Left kidney (tissue), 2 donors: ENCODE measurements around the gene SERPINA3. TPM values are rescaled to one million over a fixed set of nuclear protein-coding genes. Genes with fewer than 3 reads are reported as not detected.
A peak's percentile ranks its signal among the peaks of the same experiment; 100 is the strongest.

Experiments used
- DNase-seq: peaks from one replicate; pipeline ENCODE4 v3.0.0-alpha.2; 2013
- polyA plus RNA-seq: library from polyadenylated mRNA; unstranded; fragments of 120-200 nt; gene quantifications from one replicate; pipeline ENCODE4 v1.2.1, GENCODE V29; 2013; ENCODE audit not compliant: insufficient read length

Gene SERPINA3
- polyA plus RNA-seq, 1 donor, result 0.33 TPM

DNA sequence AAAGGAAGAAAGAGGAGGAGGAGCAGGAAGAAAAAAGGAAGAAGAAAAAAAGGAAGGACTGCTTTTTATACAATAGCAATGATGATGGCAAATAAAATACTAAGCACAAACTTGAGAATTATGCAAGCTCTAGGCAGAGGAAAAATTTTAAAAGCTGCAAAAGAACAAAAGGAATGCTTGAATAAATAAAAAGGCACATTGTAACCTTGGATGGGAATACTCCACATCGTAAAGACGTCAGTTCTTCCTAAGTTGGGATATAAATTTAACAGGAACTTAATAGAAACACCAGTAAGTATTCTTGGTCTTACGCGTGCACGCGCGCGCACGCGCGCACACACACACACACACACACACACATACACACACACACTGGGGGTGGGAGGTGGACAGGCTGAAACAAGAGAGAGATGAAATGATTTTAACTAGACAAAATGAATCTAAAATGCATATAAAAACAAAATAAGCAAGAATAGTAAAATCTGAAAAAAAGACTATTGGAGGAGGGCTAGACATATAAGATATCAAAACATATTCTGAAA lies 43.0 kb downstream of the SERPINA3 start:
- DNase-seq, result peak; percentile 36

DNA sequence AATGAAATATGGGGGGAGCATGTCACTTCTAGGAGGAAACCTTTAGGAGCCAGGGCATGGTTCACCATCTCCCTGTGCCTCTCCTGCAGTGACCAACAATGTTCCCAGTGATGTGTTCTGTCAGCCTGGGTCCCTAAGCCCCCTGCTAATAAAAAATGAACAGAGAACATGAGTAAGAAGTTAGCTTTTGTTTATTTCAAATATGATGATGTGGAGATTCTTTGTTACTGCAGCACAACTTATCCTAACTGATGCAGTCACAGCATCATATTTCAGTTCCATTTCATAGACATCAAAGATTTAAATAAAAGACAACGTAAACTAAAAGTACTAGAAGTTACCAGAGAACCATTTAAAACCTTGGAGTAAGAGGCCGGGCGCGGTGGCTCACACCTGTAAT lies 43.9 kb downstream of the SERPINA3 start:
- DNase-seq, result no peak

DNA sequence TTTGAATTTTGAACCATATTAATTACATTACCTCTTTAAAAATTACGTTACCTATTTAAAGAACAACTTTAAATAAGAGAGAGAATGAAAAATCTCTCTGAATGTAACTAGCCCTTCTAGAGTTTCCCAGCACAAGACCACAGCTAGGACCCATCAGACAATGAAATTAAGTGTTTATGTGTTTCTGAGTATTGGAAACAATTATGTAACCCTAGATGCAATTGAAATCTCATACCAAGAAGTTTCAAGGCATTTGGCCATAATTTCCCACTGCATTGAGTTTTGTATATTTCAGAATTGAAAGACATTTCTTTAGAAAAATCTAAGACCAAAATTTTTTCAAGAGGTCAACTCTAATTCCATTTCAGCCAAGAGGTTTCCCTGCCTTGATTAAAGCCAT lies 47.1 kb downstream of the SERPINA3 start:
- no peak for DNase-seq

- no peak for DNase-seq
These were observed 47.7 kb downstream of the SERPINA3 start for GRCh38 chr14:94659901-94660300.

DNA sequence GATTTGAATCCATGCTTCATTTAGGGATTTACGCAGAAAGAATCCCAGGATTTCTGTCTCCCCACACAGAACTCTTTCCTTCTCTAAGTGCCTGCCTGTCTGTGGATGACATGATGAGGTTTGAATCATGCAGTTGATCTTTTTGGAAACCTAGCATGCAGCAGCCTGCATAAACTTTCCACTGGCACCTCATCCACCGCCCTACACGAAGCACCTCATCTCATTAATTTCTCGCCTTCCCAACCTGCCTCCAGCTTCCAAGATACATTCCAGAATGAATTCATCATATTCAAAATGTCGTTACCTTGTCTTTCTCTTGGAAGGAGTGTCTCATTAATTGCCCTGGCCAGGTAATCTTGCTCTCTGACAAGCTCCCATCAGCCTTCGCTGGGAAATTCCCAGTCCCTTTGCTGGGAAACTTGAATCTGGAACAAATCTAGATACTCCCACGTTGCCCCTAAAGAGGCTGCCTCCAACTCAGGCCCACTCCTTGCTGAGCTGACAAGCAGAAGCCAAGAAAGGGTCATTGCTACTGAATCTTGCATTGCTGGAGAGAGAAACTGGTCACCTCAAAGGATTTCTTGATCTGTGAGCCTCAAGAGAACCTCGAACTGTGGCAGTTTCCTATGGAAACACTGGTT lies 48.2 kb downstream of the SERPINA3 start:
- no peak for DNase-seq

DNA sequence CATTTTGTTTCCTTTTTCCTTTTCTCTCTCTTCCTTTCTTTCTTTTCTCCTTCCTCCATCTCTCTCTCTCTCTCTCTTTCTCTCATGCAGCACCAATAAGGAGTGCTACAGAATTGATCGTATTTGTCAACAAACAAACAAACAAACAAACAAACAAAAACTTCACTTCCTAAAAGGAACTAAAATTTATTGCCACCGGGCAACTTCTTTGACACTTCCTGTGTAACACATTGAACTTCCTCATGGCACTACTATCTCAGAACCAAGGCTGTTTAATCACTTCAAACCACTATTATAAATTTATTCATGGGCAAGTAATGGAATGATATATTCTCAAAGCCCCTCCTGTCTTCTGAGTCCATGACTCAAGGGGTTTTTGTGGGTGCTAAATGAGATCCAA lies 51.3 kb downstream of the SERPINA3 start:
- no peak for DNase-seq

DNA sequence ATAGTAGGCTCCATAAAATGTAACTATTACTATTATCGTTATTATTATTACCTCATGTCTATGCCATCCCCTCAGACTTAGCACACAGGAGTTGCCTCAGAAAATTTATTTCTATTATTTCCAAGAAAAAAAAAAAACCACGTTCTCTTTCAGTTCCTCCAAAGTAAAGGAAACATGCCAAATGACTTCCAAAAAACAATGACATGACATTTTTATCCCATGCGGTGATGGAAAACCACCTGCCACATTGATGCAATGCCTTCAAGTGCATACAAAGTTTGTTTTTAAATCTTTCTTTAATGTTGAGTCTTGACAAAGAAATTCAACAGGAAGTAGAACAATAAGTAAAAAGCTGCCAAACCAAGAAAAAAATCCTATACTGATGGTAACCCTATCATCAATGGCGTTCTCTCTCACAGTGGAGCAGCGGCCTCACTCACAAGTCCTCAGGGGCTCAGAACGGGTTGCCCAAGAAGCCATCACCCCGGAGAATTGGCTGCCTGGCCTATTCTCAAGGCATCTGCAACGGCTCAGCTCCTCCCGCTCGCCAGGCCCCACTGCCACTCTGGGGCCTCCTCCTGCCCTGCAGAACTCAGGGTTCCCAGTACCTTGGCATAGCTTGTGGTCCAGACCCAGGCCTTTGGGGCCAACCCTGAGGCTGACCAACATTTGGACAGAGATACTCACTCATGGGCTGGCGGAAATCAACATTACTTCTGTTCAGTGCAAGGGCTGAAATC lies 51.9 kb downstream of the SERPINA3 start:
- DNase-seq, result no peak

DNA sequence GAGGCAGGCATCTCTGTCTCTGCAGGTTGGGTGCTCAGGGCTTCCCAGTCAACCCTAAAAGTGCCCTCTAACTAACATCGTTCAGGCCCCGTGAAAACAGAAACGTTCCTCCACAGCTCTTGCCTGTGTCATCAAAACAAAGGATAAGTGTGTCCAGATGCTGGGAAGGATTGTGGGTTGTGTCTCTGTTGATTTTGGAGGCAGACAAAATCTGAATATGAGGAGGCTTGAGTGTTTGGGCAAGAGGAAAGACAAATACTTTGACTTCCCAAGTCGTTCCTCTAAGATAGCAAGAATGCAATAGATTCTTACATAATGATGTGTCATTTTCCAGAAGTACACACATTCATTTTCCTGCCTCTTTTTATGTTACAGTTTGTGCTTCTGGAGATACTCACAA lies 52.9 kb downstream of the SERPINA3 start:
- DNase-seq, result no peak

GRCh38 chr14:94665544-94665943 lies 53.4 kb downstream of the SERPINA3 start:
- DNase-seq, result no peak

- no peak for DNase-seq
These were observed 58.6 kb downstream of the SERPINA3 start for GRCh38 chr14:94670692-94671285.

GRCh38 chr14:94671870-94672444 lies 59.8 kb downstream of the SERPINA3 start:
- DNase-seq, result no peak

DNA sequence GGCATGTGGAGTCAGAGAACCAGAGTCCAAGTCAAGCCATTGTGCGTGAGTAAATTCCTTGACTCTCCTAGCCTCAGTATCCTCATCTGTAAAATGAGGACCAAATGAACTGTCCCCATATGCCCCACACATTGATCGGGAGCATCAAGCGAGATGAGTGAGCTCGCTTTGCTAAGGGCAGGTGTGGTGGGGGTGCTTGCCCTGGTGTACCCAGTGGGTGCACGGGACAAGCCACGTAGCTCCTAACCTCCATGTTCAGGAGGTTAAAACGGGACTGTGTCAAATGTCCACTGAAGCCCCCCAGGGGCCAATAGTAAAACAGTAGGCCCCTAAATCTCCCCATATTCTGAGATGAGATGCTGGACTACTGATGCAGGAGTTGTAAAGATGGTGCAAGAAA lies 60.9 kb downstream of the SERPINA3 start:
- no peak for DNase-seq

Other genes with a start within 250 kb of the SERPINA3 start
- gene SERPINA2, start 245.7 kb upstream of the SERPINA3 start, polyA plus RNA-seq, result not detected
- gene SERPINA1, start 223.8 kb upstream of the SERPINA3 start, polyA plus RNA-seq, result 92.0 TPM
- not detected for gene SERPINA11, start 159.6 kb upstream of the SERPINA3 start, polyA plus RNA-seq
- not detected for gene SERPINA9, start 136.2 kb upstream of the SERPINA3 start, polyA plus RNA-seq
- 0.91 TPM for gene SERPINA12, start 102.9 kb upstream of the SERPINA3 start, polyA plus RNA-seq
- 1.2 TPM for gene SERPINA4, start 50.9 kb upstream of the SERPINA3 start, polyA plus RNA-seq
- gene SERPINA5, start 31.0 kb upstream of the SERPINA3 start, polyA plus RNA-seq, result 13.5 TPM
- not detected for gene GSC, start 157.7 kb downstream of the SERPINA3 start, polyA plus RNA-seq